ENCODE results near the gene PLPP4.

The PLPP4 gene

DNA sequence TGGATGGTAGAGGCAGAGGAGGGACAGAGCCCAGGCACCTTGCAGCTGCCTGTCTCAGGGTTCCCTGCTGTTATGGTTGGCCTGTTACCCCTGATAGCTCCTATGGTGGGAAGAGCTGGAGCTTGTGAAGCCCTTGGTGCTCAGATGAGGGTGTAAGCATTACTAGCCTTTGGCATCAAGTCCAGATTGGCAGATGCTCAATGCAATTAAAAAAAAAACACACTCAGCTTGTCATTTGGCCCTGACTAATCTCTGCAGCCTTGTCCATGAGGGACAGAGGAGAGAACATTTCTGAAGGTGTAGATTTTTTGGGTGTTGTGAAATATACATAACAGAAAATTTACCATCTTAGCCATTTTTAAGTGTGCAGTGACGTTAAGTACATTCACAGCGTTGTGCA, 86.3 kb downstream of the PLPP4 start:
- no peak overlapping the region for H3K4me3 ChIP-seq (ENCODE audit: low read length)

DNA sequence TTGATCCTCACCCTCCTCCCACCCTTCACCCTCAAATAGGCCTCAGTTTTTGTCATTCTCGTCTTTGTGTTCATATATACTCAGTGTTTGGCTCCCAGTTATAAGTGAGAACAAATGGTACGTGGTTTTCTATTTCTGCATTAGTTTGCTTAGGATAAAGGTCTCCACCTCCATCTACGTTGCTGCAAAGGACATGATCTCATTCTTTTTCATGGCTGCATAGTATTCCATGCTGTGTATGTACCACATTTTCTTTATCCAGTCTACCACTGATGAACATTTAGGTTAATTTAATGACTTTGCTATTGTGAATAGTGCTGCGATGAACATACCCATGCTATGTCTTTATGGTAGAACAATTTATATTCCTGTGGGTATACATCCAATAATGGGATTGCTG, 91.2 kb downstream of the PLPP4 start:
- no peak overlapping the region for H3K27ac ChIP-seq (ENCODE audit: low read length)
- no peaks in the 10 kb centered on the region for H3K4me1 ChIP-seq (ENCODE audit: low read length)
- no peak for DNase-seq
- H3K36me3 ChIP-seq (replicated peaks; ENCODE audit: insufficient read depth, low read length): no peaks in the 10 kb centered on the region
- no peaks in the 10 kb centered on the region for H3K27me3 ChIP-seq (replicated peaks; ENCODE audit: insufficient read depth, low read length)
- H3K9me2 ChIP-seq (replicated peaks; ENCODE audit: insufficient read depth, low read length): no peaks in the 10 kb centered on the region
- H3K4me3 ChIP-seq (ENCODE audit: low read length): no peak overlapping the region
- no peak overlapping the region for H3K9ac ChIP-seq (ENCODE audit: low read length)
- no peak overlapping the region for H2AFZ ChIP-seq (ENCODE audit: low read length)
- no peaks in the 10 kb centered on the region for H4K20me1 ChIP-seq (ENCODE audit: insufficient read depth, low read length)
- H3F3A ChIP-seq (ENCODE audit: insufficient read depth, low read length): no peaks in the 10 kb centered on the region
- no peak overlapping the region for H3K4me2 ChIP-seq (ENCODE audit: low read depth, low read length)
- no peaks in the 10 kb centered on the region for H3K9me3 ChIP-seq (replicated peaks; ENCODE audit: insufficient read depth, low read length)
- H3K79me2 ChIP-seq (ENCODE audit: low read length): no peaks in the 10 kb centered on the region
- no peak for TF ChIP-seq EZH2phosphoT487 (IDR thresholded peaks at IDR 0.05; ENCODE audit: low read length)
- TF ChIP-seq, protein P1, sequence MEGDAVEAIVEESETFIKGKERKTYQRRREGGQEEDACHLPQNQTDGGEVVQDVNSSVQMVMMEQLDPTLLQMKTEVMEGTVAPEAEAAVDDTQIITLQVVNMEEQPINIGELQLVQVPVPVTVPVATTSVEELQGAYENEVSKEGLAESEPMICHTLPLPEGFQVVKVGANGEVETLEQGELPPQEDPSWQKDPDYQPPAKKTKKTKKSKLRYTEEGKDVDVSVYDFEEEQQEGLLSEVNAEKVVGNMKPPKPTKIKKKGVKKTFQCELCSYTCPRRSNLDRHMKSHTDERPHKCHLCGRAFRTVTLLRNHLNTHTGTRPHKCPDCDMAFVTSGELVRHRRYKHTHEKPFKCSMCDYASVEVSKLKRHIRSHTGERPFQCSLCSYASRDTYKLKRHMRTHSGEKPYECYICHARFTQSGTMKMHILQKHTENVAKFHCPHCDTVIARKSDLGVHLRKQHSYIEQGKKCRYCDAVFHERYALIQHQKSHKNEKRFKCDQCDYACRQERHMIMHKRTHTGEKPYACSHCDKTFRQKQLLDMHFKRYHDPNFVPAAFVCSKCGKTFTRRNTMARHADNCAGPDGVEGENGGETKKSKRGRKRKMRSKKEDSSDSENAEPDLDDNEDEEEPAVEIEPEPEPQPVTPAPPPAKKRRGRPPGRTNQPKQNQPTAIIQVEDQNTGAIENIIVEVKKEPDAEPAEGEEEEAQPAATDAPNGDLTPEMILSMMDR (IDR thresholded peaks at IDR 0.05; ENCODE audit: low read length): no peak

More for the DNA sequence above, 86.3 kb downstream of the PLPP4 start:
- H3F3A ChIP-seq (ENCODE audit: insufficient read depth, low read length): no peaks in the 10 kb centered on the region
- no peak overlapping the region for H3K9ac ChIP-seq (ENCODE audit: low read length)
- H3K27ac ChIP-seq (ENCODE audit: low read length): no peak overlapping the region
- H3K9me2 ChIP-seq (replicated peaks; ENCODE audit: insufficient read depth, low read length): no peaks in the 10 kb centered on the region
- DNase-seq: no peak
- H3K27me3 ChIP-seq (replicated peaks; ENCODE audit: insufficient read depth, low read length): no peaks in the 10 kb centered on the region
- H4K20me1 ChIP-seq (ENCODE audit: insufficient read depth, low read length): no peaks in the 10 kb centered on the region
- no peak overlapping the region for H2AFZ ChIP-seq (ENCODE audit: low read length)
- H3K9me3 ChIP-seq (replicated peaks; ENCODE audit: insufficient read depth, low read length): no peaks in the 10 kb centered on the region
- H3K79me2 ChIP-seq (ENCODE audit: low read length): no peaks in the 10 kb centered on the region
- H3K4me1 ChIP-seq (ENCODE audit: low read length): no peaks in the 10 kb centered on the region
- H3K4me2 ChIP-seq (ENCODE audit: low read depth, low read length): no peak overlapping the region
- no peak for TF ChIP-seq EZH2phosphoT487 (IDR thresholded peaks at IDR 0.05; ENCODE audit: low read length)
- no peak for TF ChIP-seq EZH2 (optimal IDR thresholded peaks at IDR 0.05; ENCODE audit: low read depth, low read length)
- TF ChIP-seq, protein P1 (IDR thresholded peaks at IDR 0.05; ENCODE audit: low read length): no peak
- no peaks in the 10 kb centered on the region for H3K36me3 ChIP-seq (replicated peaks; ENCODE audit: insufficient read depth, low read length)

DNA sequence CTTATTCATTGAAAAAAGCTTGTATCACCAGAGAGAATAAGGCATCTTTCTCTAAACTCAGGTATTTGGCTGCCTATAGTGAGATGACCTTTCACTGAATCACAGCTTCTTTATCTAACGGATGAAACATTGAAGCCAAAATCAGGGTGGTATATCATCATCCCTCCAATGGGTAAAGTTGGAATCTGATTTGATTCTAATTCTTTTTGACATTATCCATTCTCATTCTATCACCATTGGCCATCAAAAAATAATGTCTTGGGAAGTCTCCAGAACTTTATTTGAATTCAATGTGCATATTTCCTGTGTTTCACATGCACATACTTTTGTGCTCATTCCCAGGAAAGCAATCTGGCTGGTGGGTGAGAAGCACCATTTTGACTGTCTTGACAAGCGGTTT, 95.2 kb downstream of the PLPP4 start:
- H3K4me3 ChIP-seq (ENCODE audit: low read length): no peak overlapping the region
- TF ChIP-seq EZH2 (optimal IDR thresholded peaks at IDR 0.05; ENCODE audit: low read depth, low read length) (no peak), EZH2phosphoT487 (IDR thresholded peaks at IDR 0.05; ENCODE audit: low read length) (no peak)
- TF ChIP-seq, protein P1 (IDR thresholded peaks at IDR 0.05; ENCODE audit: low read length): no peak
- no peak overlapping the region for H3K9ac ChIP-seq (ENCODE audit: low read length)
- H3F3A ChIP-seq (ENCODE audit: insufficient read depth, low read length): no peaks in the 10 kb centered on the region
- no peak overlapping the region for H2AFZ ChIP-seq (ENCODE audit: low read length)
- H3K36me3 ChIP-seq (replicated peaks; ENCODE audit: insufficient read depth, low read length): no peaks in the 10 kb centered on the region
- H3K27me3 ChIP-seq (replicated peaks; ENCODE audit: insufficient read depth, low read length): no peaks in the 10 kb centered on the region
- no peak for DNase-seq
- H3K79me2 ChIP-seq (ENCODE audit: low read length): no peaks in the 10 kb centered on the region
- H3K4me2 ChIP-seq (ENCODE audit: low read depth, low read length): no peak overlapping the region
- H3K9me3 ChIP-seq (replicated peaks; ENCODE audit: insufficient read depth, low read length): no peaks in the 10 kb centered on the region
- no peak overlapping the region for H3K27ac ChIP-seq (ENCODE audit: low read length)
- no peaks in the 10 kb centered on the region for H3K4me1 ChIP-seq (ENCODE audit: low read length)
- H3K9me2 ChIP-seq (replicated peaks; ENCODE audit: insufficient read depth, low read length): no peaks in the 10 kb centered on the region
- no peaks in the 10 kb centered on the region for H4K20me1 ChIP-seq (ENCODE audit: insufficient read depth, low read length)

All from MM.1S (cell line).